D721Med (cell line): Measurements from ENCODE around the gene ZFYVE19.
"Not testable (repeated sequence)": the region's sequence is repeated elsewhere in the genome, so short reads cannot be mapped to it uniquely, and the experiment has no call there.

ENCODE experiments used
- DNase-seq: peaks from one replicate; pipeline ENCODE4 v3.0.0; 2011; ENCODE audit warnings: low spot score; ENCODE audit not compliant: insufficient read length
- FAIRE-seq: peaks from 2 replicates; lab custom pipeline; 2011; peaks lifted over from hg19 to GRCh38; lab: Jason Lieb, UNC
- TF ChIP-seq, protein P1 (sequence below): IDR thresholded peaks from 2 replicates; pipeline ENCODE4 v1.5.1; 2012; ENCODE audit warnings: mild to moderate bottlenecking, control low read depth; ENCODE audit not compliant: insufficient read depth; ENCODE audit errors: missing control alignments

ZFYVE19 gene

DNA sequence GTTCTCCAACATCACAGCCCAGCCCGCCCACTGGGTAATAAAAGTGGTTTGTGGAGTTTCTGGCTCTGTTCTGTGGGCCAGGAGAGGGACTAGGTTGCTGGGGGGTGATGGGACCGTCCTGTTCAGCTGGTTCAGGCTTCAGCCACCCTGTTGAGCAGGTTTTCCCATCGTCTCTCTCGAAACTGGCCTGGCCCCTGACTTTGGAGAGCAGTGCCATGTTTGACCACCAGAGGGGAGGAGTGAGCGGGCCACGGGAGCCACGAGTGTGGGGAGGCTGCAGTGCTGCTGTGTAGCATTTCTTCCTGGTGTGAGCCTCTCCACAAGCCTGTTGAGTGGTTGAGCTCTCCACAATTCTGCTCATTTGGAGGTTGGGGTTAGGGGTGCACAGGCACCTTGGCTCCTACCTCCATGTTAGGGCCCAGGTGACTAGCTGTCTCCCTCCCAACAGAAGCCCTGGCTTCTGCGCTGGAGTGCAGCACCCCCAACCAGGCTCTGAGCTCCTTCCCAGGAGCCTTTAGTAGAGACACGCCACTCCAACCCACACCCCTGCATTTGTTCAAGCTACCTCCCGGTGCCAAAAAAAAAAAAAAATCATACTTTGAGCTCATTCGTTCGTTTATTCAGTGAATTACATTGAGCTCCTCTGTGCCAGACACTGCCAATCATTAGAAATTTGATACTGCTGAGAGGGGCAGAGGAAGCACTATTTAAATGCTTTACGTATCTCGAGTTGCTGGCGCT is 50.9 kb downstream of the ZFYVE19 start:
- TF ChIP-seq, protein P1, sequence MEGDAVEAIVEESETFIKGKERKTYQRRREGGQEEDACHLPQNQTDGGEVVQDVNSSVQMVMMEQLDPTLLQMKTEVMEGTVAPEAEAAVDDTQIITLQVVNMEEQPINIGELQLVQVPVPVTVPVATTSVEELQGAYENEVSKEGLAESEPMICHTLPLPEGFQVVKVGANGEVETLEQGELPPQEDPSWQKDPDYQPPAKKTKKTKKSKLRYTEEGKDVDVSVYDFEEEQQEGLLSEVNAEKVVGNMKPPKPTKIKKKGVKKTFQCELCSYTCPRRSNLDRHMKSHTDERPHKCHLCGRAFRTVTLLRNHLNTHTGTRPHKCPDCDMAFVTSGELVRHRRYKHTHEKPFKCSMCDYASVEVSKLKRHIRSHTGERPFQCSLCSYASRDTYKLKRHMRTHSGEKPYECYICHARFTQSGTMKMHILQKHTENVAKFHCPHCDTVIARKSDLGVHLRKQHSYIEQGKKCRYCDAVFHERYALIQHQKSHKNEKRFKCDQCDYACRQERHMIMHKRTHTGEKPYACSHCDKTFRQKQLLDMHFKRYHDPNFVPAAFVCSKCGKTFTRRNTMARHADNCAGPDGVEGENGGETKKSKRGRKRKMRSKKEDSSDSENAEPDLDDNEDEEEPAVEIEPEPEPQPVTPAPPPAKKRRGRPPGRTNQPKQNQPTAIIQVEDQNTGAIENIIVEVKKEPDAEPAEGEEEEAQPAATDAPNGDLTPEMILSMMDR, result peak; percentile 89
- DNase-seq (peak; percentile 89), FAIRE-seq (no peak)

DNA sequence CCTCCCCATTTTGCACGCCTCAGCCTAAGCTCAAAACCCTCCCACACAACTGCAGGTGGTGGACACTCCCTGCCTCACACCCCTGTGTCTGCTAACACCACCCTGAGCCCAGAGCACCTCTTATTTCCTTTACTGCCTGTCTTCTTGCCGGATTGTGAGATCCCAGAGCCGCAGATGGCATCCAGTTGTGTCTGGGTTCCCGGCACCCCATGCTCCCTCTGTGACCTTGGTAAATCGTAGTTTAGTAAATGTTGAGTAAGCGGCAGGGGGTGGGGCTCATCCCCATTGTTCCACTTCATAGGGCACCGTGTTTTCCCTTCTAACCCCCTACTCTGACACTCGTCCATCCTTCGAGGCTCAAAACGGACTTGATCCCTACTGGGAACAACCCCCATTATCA is 51.8 kb downstream of the ZFYVE19 start:
- FAIRE-seq (no peak), DNase-seq (no peak)
- TF ChIP-seq, protein P1, result no peak

DNA sequence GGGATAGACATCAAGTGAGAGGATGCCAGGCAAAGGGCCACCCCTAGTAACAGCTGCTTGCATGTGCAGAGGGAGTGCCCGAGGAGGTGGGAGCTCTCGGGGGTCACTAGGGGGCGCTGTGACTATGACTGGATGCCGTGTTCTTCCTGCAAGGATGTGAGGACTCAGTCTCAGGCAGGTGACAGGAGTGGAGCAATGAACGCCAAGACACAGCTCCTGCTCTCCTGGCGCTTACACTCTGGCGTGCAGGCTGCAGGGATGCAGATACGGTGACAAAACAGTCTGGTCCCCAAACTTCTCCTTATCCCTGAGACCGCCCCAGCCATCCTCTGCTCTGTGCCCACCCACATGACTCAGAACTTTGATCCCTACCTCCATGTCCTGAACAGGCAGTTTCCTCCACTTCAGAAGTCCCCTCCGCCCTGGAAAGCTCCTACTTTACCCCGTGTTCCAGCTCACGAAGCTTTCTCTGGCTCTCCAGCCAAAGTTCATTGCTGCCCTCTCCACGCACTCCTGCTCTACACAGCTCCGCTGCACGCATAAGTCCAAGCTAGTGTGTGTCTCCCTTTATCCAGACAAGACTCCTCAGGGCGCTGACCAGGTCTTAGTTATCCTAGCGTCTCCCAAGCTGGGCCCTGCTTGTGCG is 52.4 kb downstream of the ZFYVE19 start:
- TF ChIP-seq, protein P1, result peak; percentile 79
- FAIRE-seq (no peak), DNase-seq (peak; percentile 73)

DNA sequence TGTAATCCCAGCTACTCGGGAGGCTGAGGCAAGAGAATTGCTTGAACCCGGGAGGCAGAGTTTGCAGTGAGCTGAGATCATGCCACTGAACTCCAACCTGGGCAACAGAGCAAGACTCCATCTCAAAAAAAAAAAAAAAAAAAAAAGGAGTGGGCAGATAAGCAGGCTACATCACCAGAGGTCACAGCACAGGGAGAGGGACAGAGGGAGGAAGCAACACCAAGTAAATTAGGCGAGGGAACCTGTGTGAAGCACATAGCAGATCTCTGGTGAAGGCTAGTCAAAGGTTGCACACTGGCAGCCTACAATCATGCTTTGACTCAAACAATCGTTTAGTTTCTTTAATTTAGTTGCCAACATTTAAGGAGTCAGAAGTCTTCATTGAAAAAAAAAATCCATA is 54.3 kb downstream of the ZFYVE19 start:
- not testable (repeated sequence) for FAIRE-seq, DNase-seq

DNA sequence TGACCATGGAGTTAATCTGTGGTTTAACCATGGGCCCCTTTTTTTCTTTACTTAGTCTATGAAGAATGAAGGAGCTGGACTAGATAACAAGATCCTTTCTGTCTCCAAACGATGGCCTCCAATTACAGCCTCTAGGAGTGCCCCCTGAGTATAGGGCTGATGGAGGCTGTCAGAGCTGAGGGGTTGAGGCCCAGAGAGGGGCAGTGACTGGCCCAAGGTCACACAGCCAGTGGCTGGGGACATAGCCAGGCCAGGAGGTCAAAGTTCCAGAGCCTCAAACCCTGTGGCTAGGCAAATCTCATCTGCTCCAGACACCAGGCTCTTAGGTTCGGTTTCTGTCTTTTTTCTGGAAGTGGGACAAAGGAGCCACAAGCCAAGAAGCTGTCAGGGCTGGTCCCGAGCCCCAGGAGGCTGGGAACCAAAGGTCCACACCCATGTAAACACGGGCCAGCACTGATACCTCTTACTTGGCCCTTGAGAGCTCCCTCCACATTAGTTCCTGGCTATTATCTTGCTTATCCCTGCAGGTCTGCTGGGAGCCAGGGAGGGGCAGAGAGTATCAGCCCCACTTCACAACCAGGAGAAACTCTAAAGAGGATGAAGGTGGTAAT is 56.9 kb downstream of the ZFYVE19 start:
- TF ChIP-seq, protein P1, result no peak
- FAIRE-seq (no peak), DNase-seq (no peak)
